ENCODE results near the gene ANTXR2.

DNA sequence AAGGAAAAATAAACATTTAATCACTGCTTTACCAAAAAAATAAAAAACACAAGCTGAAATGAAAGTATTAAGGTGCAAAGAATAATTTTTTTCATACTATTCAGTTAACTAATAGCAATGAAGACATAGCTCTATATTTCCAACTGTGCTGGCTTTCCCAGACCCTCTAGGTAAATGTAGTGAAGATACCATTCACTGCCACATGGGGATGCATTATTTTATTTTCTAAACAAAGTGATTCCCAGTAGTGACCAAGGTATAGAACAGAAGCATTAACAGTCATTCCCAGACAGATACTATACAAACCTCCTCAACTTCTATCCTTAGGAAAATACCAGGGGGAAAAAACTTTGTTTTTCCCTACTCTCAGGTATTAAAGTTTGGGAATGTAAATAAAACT, 39.4 kb downstream of the ANTXR2 start:
- TF ChIP-seq, protein P1, sequence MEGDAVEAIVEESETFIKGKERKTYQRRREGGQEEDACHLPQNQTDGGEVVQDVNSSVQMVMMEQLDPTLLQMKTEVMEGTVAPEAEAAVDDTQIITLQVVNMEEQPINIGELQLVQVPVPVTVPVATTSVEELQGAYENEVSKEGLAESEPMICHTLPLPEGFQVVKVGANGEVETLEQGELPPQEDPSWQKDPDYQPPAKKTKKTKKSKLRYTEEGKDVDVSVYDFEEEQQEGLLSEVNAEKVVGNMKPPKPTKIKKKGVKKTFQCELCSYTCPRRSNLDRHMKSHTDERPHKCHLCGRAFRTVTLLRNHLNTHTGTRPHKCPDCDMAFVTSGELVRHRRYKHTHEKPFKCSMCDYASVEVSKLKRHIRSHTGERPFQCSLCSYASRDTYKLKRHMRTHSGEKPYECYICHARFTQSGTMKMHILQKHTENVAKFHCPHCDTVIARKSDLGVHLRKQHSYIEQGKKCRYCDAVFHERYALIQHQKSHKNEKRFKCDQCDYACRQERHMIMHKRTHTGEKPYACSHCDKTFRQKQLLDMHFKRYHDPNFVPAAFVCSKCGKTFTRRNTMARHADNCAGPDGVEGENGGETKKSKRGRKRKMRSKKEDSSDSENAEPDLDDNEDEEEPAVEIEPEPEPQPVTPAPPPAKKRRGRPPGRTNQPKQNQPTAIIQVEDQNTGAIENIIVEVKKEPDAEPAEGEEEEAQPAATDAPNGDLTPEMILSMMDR (IDR thresholded peaks at IDR 0.05), result peak in 2 of 4 experiments; percentile 4 to 18
- no peak for TF ChIP-seq POLR2A (IDR thresholded peaks at IDR 0.05)

Measured in uterus (tissue), 2 donors.